Heart right ventricle (tissue), 16 donors: ENCODE measurements around the gene TMEM52. TPM values are rescaled to one million over a fixed set of nuclear protein-coding genes. Genes with fewer than 3 reads are reported as not detected.
A peak's percentile ranks its signal among the peaks of the same experiment; 100 is the strongest.

Experiments used
- ATAC-seq, 8 donors: fragments of 200-7000 bp; cut with Tn5 transposase; one replicate each; pipeline ENCODE4 v1.9.1; 2020; ENCODE audit warnings: mild to moderate bottlenecking in 8 of 8, moderate library complexity in 8 of 8, moderate number of reproducible peaks in 1 of 8
- DNase-seq, 2 donors: peaks; one replicate each; pipeline ENCODE4 v3.0.0-alpha.2; 2020
- H3K27ac ChIP-seq, 10 donors: fragments of 200-600 bp; sonication (generic) in 2 of 10; one replicate each; pipeline versions ENCODE4 v1.5.0 to v1.8.0; 2020 to 2022; ENCODE audit warnings: mild to moderate bottlenecking in 3 of 10
- H3K27me3 ChIP-seq, 7 donors: fragments of 200-600 bp; one replicate each; pipeline ENCODE4 v1.8.0; 2021 to 2022; ENCODE audit warnings: mild to moderate bottlenecking in 2 of 7
- H3K36me3 ChIP-seq, 9 donors: fragments of 200-600 bp; sonication (generic) in 1 of 9; one replicate each; pipeline versions ENCODE4 v1.5.0 to v1.8.0; 2020 to 2022; ENCODE audit warnings: mild to moderate bottlenecking in 2 of 9
- H3K4me1 ChIP-seq, 9 donors: fragments of 200-600 bp; sonication (generic) in 1 of 9; one replicate each; pipeline versions ENCODE4 v1.5.0 to v1.8.0; 2020 to 2022; ENCODE audit warnings: mild to moderate bottlenecking in 4 of 9
- H3K4me3 ChIP-seq, 10 donors: fragments of 200-600 bp; sonication (generic) in 2 of 10; one replicate each; pipeline versions ENCODE4 v1.5.0 to v1.8.0; 2020 to 2022; ENCODE audit warnings: mild to moderate bottlenecking in 7 of 10, moderate library complexity in 2 of 10
- H3K9me3 ChIP-seq, 11 donors: fragments of 200-600 bp in 10 of 11; sonication (generic) in 2 of 11; one replicate each; pipeline versions ENCODE4 v1.5.0 to v1.8.0; 2013 to 2022; ENCODE audit warnings: mild to moderate bottlenecking in 2 of 11, control low read depth in 1 of 11, moderate library complexity in 1 of 11
- CTCF ChIP-seq, 9 donors: fragments of 200-600 bp; sonication (generic) in 2 of 9; IDR thresholded peaks; one replicate each; pipeline versions ENCODE4 v1.5.0 to v1.8.0; 2021 to 2022; ENCODE audit warnings: antibody characterized with exemption in 9 of 9, mild to moderate bottlenecking in 5 of 9, moderate library complexity in 1 of 9
- WGBS, 2 donors: extraction: QIAGEN DNeasy Blood & Tissue Kit; methylation state at CpG; one replicate each; pipeline ENCODE4 v1.1.7; 2013; ENCODE audit warnings: inconsistent platforms in 1 of 2; 5-methylcytosine and 5-hydroxymethylcytosine counted together
- intact Hi-C, 10 donors: fragments of 100-400 bp; cut with DNase I; formaldehyde crosslinking; loops; one replicate each; pipeline versions ENCODE4 v1.11.1 to v1.14.2; 2022
- polyA plus RNA-seq, 2 donors: library from polyadenylated mRNA; stranded (reverse); fragments of 200-250 nt; gene quantifications; one replicate each; pipeline ENCODE4 v1.2.3, GENCODE V29; 2013
- total RNA-seq, 10 donors: library from RNA; stranded (reverse); fragmentation: NEBNext Ultra II Directional in 3 of 10; extraction: Animal tissue kit (Norgen Biotek cat#: 25700) in 3 of 10; gene quantifications; one replicate each; pipeline versions ENCODE4 v1.2.1 to v1.2.4, GENCODE V29; 2021 to 2023
- donor health status: Arrhythmogenic right ventricular cardiomyopathy.
- donor health status: ischemic (EF 13 %, LVEDD 7.1; RV severe dilation, severe dysfunction).
- donor health status: healthy with polysubstance abuse.
- donor health status: DM: no; HTN: yes; CAD: no.
- donor health status: DM: no; HTN: no; CAD: no.
- donor health status: ischemic (EF 25% LVEDD 6.9; RV normal size, moderate dysfunction).
- donor health status: ischemic (EF 25% LVEDD 5.7; RV mildly dilated, moderate dysfunction).
- donor health status: healthy.
- donor health status: DM: yes; HTN: yes; CAD: no.
- donor health status: Ischemic cardiomyopathy.
- donor health status: ischemic (EF 35%, LVEDD 5.7; RV mildly dilated, moderate dysfunction).
- donor health status: nonischemic (EF 11% LVEDD 7.7; RV severe dilation, severe dysfunction).
- donor health status: DM: yes; HTN: yes; CAD: no.
- donor health status: PGD.
- donor health status: ischemic (EF 29% LVEDD 5.4; RV normal size, mild dysfunction).
- donor health status: nonischemic (EF 23%, LVEDD 6.1; RV moderate dilation, normal function).

TMEM52 gene
- total and polyA plus RNA-seq, 12 donors: 0.58 to 11.5 (median 1.9) TPM; not detected in 2

- Histone ChIP-seq H3K36me3 (no peaks in the 10 kb centered on the region), H3K4me3 (no peak overlapping the region), H3K27me3 (no peaks in the 10 kb centered on the region), H3K9me3 (peaks cover 0 to 3% (median 0%) of the 10 kb centered on the region in 11 donors), H3K27ac (peak overlapping the region in 8 of 10 donors; percentile 18 to 74 (median 64)), H3K4me1 (peaks cover 4 to 38% (median 24%) of the 10 kb centered on the region in 9 donors)
- DNase-seq (peak; percentile 87 to 88), ATAC-seq (peak; percentile 60 to 85 (median 76))
- WGBS, 2 donors: 18 to 20% methylated on average over 15 of the region's 15 CpGs
- peak; percentile 90 to 96 (median 93) for TF ChIP-seq CTCF (IDR thresholded peaks at IDR 0.05)
- intact Hi-C loops: loop anchor here in 7 of 10 donors (2.0 to 10.0 kb wide), 6 partner anchors 48 to 149 kb away; partner anchors contain the start of gene NADK (in 4 of the 7)
Measured at GRCh38 chr1:1906185-1907097, 12.6 kb downstream of the TMEM52 start.

GRCh38 chr1:1903224-1903623 lies 15.9 kb downstream of the TMEM52 start:
- 92 to 98% methylated on average over 12 of the region's 12 CpGs for WGBS, 2 donors
- Histone ChIP-seq H3K27me3 (no peaks in the 10 kb centered on the region), H3K4me3 (no peak overlapping the region), H3K27ac (no peak overlapping the region), H3K9me3 (peaks cover 0 to 3% (median 0%) of the 10 kb centered on the region in 11 donors), H3K36me3 (no peaks in the 10 kb centered on the region), H3K4me1 (peaks cover 1 to 25% (median 16%) of the 10 kb centered on the region in 9 donors)
- intact Hi-C loops: loop anchor here in 1 of 10 donors (10.0 kb wide), 1 partner anchor 118 kb away; no protein-coding TSS in a partner anchor
- DNase-seq (no peak), ATAC-seq (no peak)
- no peak for TF ChIP-seq CTCF (IDR thresholded peaks at IDR 0.05)

- Histone ChIP-seq H3K4me1 (peaks cover 0 to 13% (median 5%) of the 10 kb centered on the region in 9 donors), H3K27me3 (no peaks in the 10 kb centered on the region), H3K9me3 (peaks cover 0 to 3% (median 0%) of the 10 kb centered on the region in 11 donors), H3K36me3 (no peaks in the 10 kb centered on the region), H3K27ac (no peak overlapping the region), H3K4me3 (no peak overlapping the region)
- intact Hi-C loops: loop anchor here in 1 of 10 donors (10.0 kb wide), 1 partner anchor 117 kb away; no protein-coding TSS in a partner anchor
- no peak for TF ChIP-seq CTCF (IDR thresholded peaks at IDR 0.05)
- 73 to 84% methylated on average over 11 to 13 of the region's 13 CpGs for WGBS, 2 donors
- ATAC-seq (no peak), DNase-seq (no peak)
Measured at GRCh38 chr1:1901641-1902294, 17.3 kb downstream of the TMEM52 start.
